Measurements from ENCODE around the gene PIF1. TPM values are rescaled to one million over a fixed set of nuclear protein-coding genes. Genes with fewer than 3 reads are reported as not detected.
A peak's percentile ranks its signal among the peaks of the same experiment; 100 is the strongest.

PIF1 gene
- total and polyA plus RNA-seq, 5 donors from 2014 or later, result 0.07 to 0.37 (median 0.29) TPM; not detected in 1

DNA sequence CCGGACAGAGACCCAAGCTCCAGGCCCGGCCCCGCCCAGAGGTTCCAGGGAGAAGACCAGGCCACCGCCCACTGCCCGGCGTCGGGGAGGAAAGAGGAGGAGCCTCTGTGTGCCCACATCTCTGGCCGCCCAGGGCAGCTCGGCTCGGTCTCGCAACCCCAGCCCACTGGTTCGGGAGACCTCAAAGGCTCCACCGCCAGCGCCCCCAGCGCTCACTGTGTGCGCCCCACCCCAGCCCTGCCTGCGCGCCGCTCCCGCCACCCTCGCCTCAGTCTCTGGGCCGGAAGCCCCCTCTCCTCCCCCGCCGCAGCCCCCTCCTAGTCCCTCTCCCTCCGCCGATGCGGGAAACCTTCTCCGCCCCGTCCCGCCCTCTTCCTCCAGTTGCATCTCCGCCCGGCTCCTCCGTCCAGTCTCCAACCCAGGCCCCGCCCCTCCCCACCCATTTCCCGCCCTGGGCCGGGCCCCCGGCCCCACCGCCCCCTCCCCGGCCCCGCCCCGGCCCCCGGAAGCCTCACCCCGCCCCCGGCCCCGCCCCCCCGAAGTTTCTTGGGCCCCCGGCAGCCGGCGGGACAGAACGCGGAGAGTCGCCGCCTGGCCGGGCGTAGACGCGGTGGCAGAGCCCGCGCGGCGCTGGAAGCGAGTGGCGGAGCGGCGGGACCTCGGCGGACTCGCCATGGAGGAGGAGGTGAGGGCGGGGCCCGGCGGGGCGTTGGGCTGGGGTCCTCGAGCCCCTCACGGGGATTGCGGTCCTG, 16.1 kb upstream of the PIF1 start, which contains the start of gene PLEKHO2:
Gene PLEKHO2, plus strand, starts transcription at position 572 of the 752 bp plus-strand sequence. Its CDS starts 102 bp downstream, at position 674.
- no peaks in the 10 kb centered on the region for H3K27me3 ChIP-seq (ENCODE audit: control insufficient read depth, insufficient read depth, low read length)
- peak within 1 kb of the TSS; percentile 75 for H3K27ac ChIP-seq (ENCODE audit: insufficient read depth, low read length, poor library complexity, severe bottlenecking)
- ATAC-seq (ENCODE audit: low read depth in 2 of 2) (peak; percentile 83 to 85), DNase-seq (peak; percentile 87 to 96 (median 92))
- Mint-ChIP-seq H3K4me1 (peaks cover 20 to 83% (median 58%) of the 10 kb centered on the region in 4 donors), H3K9me3 (no peaks in the 10 kb centered on the region), H3K27me3 (no peaks in the 10 kb centered on the region), H3K4me3 (peak within 1 kb of the TSS; percentile 92 to 99 (median 97)), H3K36me3 (no peaks in the 10 kb centered on the region), H3K27ac (peak within 1 kb of the TSS; percentile 92 to 96 (median 92))
- peak within 1 kb of the TSS; percentile 86 for H3K4me3 ChIP-seq (ENCODE audit: low read depth, low read length)
- H3K9me3 ChIP-seq (ENCODE audit: control insufficient read depth in 2 of 2, low read length in 2 of 2), result no peaks in the 10 kb centered on the region
- peaks cover 58% of the 10 kb centered on the region for H3K4me1 ChIP-seq (ENCODE audit: control insufficient read depth, insufficient read depth, low read length, poor library complexity, severe bottlenecking)
- no peaks in the 10 kb centered on the region for H3K36me3 ChIP-seq (ENCODE audit: control insufficient read depth, insufficient read depth, low read length)

DNA sequence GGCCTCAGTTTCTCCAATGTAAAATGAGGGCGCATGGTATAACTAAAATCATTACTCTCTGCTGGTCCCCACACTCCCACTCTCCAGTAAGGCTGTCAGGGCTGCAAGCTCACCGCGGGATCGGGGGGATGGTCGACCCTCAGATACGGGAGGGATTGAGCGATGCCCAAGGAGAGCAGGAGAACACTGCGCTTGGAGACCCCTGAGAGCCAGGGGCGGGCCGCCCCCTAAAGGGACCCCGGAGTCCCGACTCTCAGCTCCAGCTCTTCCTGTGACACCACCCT, 15.6 kb upstream of the PIF1 start:
- Histone ChIP-seq H3K27ac (ENCODE audit: insufficient read depth, low read length, poor library complexity, severe bottlenecking) (peak overlapping the region; percentile 72), H3K4me1 (ENCODE audit: control insufficient read depth, insufficient read depth, low read length, poor library complexity, severe bottlenecking) (peaks cover 58% of the 10 kb centered on the region)
- no peak for DNase-seq

GRCh38 chr15:64837502-64837901, 12.1 kb upstream of the PIF1 start:
- Histone ChIP-seq H3K9me3 (ENCODE audit: control insufficient read depth in 2 of 2, low read length in 2 of 2) (no peaks in the 10 kb centered on the region), H3K4me1 (ENCODE audit: control insufficient read depth, insufficient read depth, low read length, poor library complexity, severe bottlenecking) (peaks cover 26% of the 10 kb centered on the region), H3K4me3 (ENCODE audit: low read depth, low read length) (peak overlapping the region; percentile 7), H3K36me3 (ENCODE audit: control insufficient read depth, insufficient read depth, low read length) (no peaks in the 10 kb centered on the region), H3K27ac (ENCODE audit: insufficient read depth, low read length, poor library complexity, severe bottlenecking) (no peak overlapping the region), H3K27me3 (ENCODE audit: control insufficient read depth, insufficient read depth, low read length) (no peaks in the 10 kb centered on the region)
- Mint-ChIP-seq H3K9me3 (no peaks in the 10 kb centered on the region), H3K36me3 (no peaks in the 10 kb centered on the region), H3K4me3 (peak overlapping the region; percentile 55 to 81 (median 71)), H3K4me1 (peaks cover 16 to 57% (median 39%) of the 10 kb centered on the region in 4 donors), H3K27ac (peak overlapping the region; percentile 81 to 94 (median 89)), H3K27me3 (no peaks in the 10 kb centered on the region)
- ATAC-seq (ENCODE audit: low read depth in 2 of 2), result no peak
- peak in 2 of 3 donors; percentile 35 to 80 for DNase-seq

More for the DNA sequence above, 15.6 kb upstream of the PIF1 start:
- no peaks in the 10 kb centered on the region for H3K36me3 ChIP-seq (ENCODE audit: control insufficient read depth, insufficient read depth, low read length)
- H3K4me3 Mint-ChIP-seq, result peak overlapping the region; percentile 2 to 92 (median 86)
- H3K4me3 ChIP-seq (ENCODE audit: low read depth, low read length), result peak overlapping the region; percentile 54
- H3K4me1 Mint-ChIP-seq, result peaks cover 21 to 84% (median 60%) of the 10 kb centered on the region in 4 donors
- H3K27ac Mint-ChIP-seq, result peak overlapping the region; percentile 79 to 96 (median 82)
- H3K27me3 ChIP-seq (ENCODE audit: control insufficient read depth, insufficient read depth, low read length), result no peaks in the 10 kb centered on the region
- H3K9me3 Mint-ChIP-seq, result no peaks in the 10 kb centered on the region
- no peaks in the 10 kb centered on the region for H3K27me3 Mint-ChIP-seq
- no peak for ATAC-seq (ENCODE audit: low read depth in 2 of 2)
- no peaks in the 10 kb centered on the region for H3K9me3 ChIP-seq (ENCODE audit: control insufficient read depth in 2 of 2, low read length in 2 of 2)
- H3K36me3 Mint-ChIP-seq, result no peaks in the 10 kb centered on the region

GRCh38 chr15:64836023-64836536, 10.6 kb upstream of the PIF1 start:
- Histone ChIP-seq H3K4me1 (ENCODE audit: control insufficient read depth, insufficient read depth, low read length, poor library complexity, severe bottlenecking) (peaks cover 23% of the 10 kb centered on the region), H3K36me3 (ENCODE audit: control insufficient read depth, insufficient read depth, low read length) (no peaks in the 10 kb centered on the region), H3K27ac (ENCODE audit: insufficient read depth, low read length, poor library complexity, severe bottlenecking) (peak overlapping the region; percentile 55), H3K9me3 (ENCODE audit: control insufficient read depth in 2 of 2, low read length in 2 of 2) (no peaks in the 10 kb centered on the region), H3K4me3 (ENCODE audit: low read depth, low read length) (peak overlapping the region; percentile 57), H3K27me3 (ENCODE audit: control insufficient read depth, insufficient read depth, low read length) (no peaks in the 10 kb centered on the region)
- no peak for DNase-seq
- no peaks in the 10 kb centered on the region for H3K36me3 Mint-ChIP-seq
- ATAC-seq (ENCODE audit: low read depth in 2 of 2), result no peak
- peak overlapping the region in 3 of 4 donors; percentile 22 to 76 (median 72) for H3K4me3 Mint-ChIP-seq
- H3K27me3 Mint-ChIP-seq, result no peaks in the 10 kb centered on the region
- peak overlapping the region; percentile 54 to 79 (median 76) for H3K27ac Mint-ChIP-seq
- H3K4me1 Mint-ChIP-seq, result peaks cover 16 to 54% (median 34%) of the 10 kb centered on the region in 4 donors
- H3K9me3 Mint-ChIP-seq, result no peaks in the 10 kb centered on the region

- peaks cover 0 to 2% (median 0%) of the 10 kb centered on the region in 7 donors for H3K9me3 Mint-ChIP-seq
- peaks cover 13 to 32% (median 26%) of the 10 kb centered on the region in 4 donors for H3K4me1 Mint-ChIP-seq
- no peak overlapping the region for H3K4me3 Mint-ChIP-seq
- no peaks in the 10 kb centered on the region for H3K36me3 Mint-ChIP-seq
- no peaks in the 10 kb centered on the region for H3K27me3 ChIP-seq (ENCODE audit: control insufficient read depth, insufficient read depth, low read length)
- no peak overlapping the region for H3K4me3 ChIP-seq (ENCODE audit: low read depth, low read length)
- no peak overlapping the region for H3K27ac ChIP-seq (ENCODE audit: insufficient read depth, low read length, poor library complexity, severe bottlenecking)
- no peak overlapping the region for H3K27ac Mint-ChIP-seq
- DNase-seq (no peak), ATAC-seq (ENCODE audit: low read depth in 2 of 2) (no peak)
- no peaks in the 10 kb centered on the region for H3K36me3 ChIP-seq (ENCODE audit: control insufficient read depth, insufficient read depth, low read length)
- H3K27me3 Mint-ChIP-seq, result no peaks in the 10 kb centered on the region
- no peaks in the 10 kb centered on the region for H3K9me3 ChIP-seq (ENCODE audit: control insufficient read depth in 2 of 2, low read length in 2 of 2)
- H3K4me1 ChIP-seq (ENCODE audit: control insufficient read depth, insufficient read depth, low read length, poor library complexity, severe bottlenecking), result peaks cover 17% of the 10 kb centered on the region
These were observed 8.2 kb upstream of the PIF1 start for GRCh38 chr15:64833690-64834089.

- no peak for ATAC-seq (ENCODE audit: low read depth in 2 of 2)
- peaks cover 0 to 2% (median 0%) of the 10 kb centered on the region in 7 donors for H3K9me3 Mint-ChIP-seq
These were observed 3.5 kb upstream of the PIF1 start for GRCh38 chr15:64828985-64829384.

GRCh38 chr15:64824929-64825430, 467 bp downstream of the PIF1 start:
- Mint-ChIP-seq H3K9me3 (peaks cover 0 to 1% (median 0%) of the 10 kb centered on the region in 7 donors), H3K4me3 (peak overlapping the region; percentile 77 to 97 (median 88)), H3K27ac (peak overlapping the region in 1 of 3 donors; percentile 4), H3K4me1 (peaks cover 4 to 30% (median 22%) of the 10 kb centered on the region in 4 donors), H3K36me3 (no peaks in the 10 kb centered on the region), H3K27me3 (peaks cover 4% of the 10 kb centered on the region)
- Histone ChIP-seq H3K27ac (ENCODE audit: insufficient read depth, low read length, poor library complexity, severe bottlenecking) (no peak overlapping the region), H3K4me1 (ENCODE audit: control insufficient read depth, insufficient read depth, low read length, poor library complexity, severe bottlenecking) (peaks cover 26% of the 10 kb centered on the region), H3K27me3 (ENCODE audit: control insufficient read depth, insufficient read depth, low read length) (no peaks in the 10 kb centered on the region), H3K9me3 (ENCODE audit: control insufficient read depth in 2 of 2, low read length in 2 of 2) (no peaks in the 10 kb centered on the region), H3K4me3 (ENCODE audit: low read depth, low read length) (peak overlapping the region; percentile 84), H3K36me3 (ENCODE audit: control insufficient read depth, insufficient read depth, low read length) (no peaks in the 10 kb centered on the region)
- ATAC-seq (ENCODE audit: low read depth in 2 of 2) (no peak), DNase-seq (peak in 1 of 3 donors; percentile 44)

More at GRCh38 chr15:64828985-64829384, 3.5 kb upstream of the PIF1 start:
- Mint-ChIP-seq H3K36me3 (no peaks in the 10 kb centered on the region), H3K4me3 (no peak overlapping the region), H3K4me1 (peaks cover 4 to 21% (median 14%) of the 10 kb centered on the region in 4 donors), H3K27me3 (peaks cover 4% of the 10 kb centered on the region), H3K27ac (no peak overlapping the region)
- H3K4me3 ChIP-seq (ENCODE audit: low read depth, low read length), result no peak overlapping the region
- no peaks in the 10 kb centered on the region for H3K36me3 ChIP-seq (ENCODE audit: control insufficient read depth, insufficient read depth, low read length)
- H3K27me3 ChIP-seq (ENCODE audit: control insufficient read depth, insufficient read depth, low read length), result no peaks in the 10 kb centered on the region
- no peak for DNase-seq
- H3K27ac ChIP-seq (ENCODE audit: insufficient read depth, low read length, poor library complexity, severe bottlenecking), result no peak overlapping the region
- H3K4me1 ChIP-seq (ENCODE audit: control insufficient read depth, insufficient read depth, low read length, poor library complexity, severe bottlenecking), result peaks cover 21% of the 10 kb centered on the region
- H3K9me3 ChIP-seq (ENCODE audit: control insufficient read depth in 2 of 2, low read length in 2 of 2), result no peaks in the 10 kb centered on the region
